GM03348 (cell line): ENCODE results near the gene RNF166.

Experiments used
- DNase-seq: peaks from one replicate; pipeline ENCODE4 v3.0.0; 2012; ENCODE audit warnings: low spot score

The RNF166 gene

DNA sequence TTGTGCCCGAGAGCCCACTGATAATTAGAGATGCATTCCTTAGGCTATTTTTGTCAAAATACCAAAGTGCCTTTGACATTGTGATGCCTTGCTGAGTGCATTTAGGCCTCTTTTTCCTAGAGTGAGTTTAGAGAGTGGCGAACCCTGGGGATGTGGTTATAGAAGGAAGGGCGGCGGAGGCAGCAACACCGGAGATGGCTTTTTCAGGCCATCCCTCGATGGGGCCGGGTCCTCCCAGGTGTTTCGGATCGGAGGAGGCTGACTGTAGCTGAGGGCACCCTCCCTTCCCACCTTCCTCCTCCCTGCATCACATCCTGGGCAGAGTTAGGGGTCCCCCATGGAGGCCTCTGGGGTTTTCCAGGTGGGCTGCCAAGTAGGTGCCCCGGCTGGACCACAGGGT is 13.3 kb downstream of the RNF166 start:
- DNase-seq: no peak

DNA sequence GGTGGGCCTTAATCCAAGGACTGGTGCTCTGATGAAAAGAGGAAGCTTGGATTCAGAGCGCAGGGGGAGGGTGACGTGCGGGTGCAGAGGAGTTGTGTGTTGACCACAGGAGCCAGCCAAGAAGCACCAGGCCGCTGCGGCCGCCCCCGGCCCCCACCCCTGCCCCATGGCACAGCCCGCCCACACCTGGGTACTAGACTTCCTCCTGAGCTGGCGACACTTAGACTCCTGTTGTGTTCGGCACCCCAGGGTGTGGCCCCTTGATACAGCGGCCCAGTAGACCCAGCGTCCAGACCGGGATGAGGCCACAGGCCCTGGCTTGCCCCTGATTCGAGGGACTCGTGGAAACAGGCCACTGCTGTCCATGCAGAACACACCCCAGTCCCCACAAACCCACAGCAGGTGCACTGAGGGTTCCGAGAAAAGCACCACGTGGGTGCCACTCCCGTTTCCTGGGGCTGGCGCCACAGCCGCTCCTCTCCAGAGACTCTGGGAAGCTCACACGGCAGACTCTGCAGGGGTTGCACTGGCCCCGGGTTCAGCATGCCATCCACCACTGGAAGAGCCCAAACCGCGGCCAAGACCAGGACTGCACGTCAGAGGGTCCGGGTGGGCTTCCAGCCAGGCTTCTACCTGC is 14.2 kb downstream of the RNF166 start:
- no peak for DNase-seq

DNA sequence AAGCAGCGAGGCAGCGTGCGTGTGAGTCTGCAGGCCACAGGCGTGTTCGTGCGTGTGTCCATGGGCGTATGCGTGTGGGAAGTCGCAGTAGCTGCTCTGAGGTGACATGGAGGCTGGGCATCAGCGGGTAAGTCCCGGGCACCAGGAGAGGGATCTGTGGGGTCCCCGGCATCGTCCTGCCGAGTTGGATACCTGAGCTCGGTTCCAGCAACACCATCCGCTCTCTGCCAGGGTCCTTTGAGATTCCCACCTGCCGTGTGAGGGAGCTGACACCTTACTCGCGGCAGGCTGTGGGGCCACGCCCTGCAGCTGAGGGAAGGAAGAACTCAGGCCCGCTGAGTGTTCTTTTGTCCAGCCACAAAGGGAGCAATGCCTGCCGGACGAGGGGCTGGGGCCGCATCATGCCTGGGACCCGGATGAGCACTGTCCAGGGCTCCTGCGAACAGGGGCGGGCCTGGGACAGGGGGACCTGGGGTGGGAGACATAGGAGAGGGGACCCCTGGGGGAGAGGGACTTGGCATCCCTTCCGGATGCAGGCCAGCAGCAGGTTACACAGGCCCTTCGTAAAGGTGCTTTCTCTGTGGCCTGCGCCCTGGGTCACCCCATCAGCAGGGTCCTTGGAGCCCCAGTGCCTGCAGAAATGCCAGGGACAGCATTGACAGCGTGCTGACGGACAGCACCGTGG is 14.9 kb downstream of the RNF166 start:
- no peak for DNase-seq

DNA sequence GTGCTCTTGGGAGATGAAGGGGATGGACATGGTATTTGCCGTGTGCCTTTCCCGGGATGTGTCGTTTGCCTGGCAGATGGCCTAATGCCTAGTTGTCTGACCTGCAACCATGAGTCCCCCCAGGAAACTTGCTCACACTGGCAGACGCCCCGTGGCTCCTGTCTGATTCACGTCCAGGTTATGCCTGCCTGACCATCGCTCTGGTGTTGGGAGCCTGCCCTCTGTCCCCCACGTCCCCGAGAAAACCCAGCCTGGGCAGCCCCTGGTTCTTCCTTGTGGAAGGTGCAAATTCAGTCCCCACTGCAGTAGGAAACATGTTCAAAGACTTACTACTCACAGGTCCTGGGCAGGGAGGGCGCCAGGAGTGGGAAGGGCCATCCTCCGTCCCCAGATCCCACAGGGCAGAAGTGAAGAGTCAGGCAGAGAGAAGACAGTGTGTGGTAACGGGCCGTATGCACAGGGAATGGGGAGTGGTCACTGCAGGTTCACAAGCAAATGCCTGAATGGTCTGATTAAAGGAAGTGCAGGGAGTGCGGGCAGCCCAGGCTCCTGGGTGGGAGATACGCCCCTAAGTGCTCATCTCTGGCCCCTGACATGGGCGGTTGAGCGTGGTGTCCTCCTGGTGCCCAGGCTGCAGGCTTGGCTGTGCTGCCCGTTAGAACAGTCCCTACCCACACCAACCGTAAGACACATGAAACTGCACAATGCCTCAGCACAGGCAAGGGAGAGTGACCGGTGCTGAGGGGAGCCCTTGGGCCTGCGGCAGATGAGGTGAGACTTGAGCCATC is 15.7 kb downstream of the RNF166 start:
- no peak for DNase-seq

DNA sequence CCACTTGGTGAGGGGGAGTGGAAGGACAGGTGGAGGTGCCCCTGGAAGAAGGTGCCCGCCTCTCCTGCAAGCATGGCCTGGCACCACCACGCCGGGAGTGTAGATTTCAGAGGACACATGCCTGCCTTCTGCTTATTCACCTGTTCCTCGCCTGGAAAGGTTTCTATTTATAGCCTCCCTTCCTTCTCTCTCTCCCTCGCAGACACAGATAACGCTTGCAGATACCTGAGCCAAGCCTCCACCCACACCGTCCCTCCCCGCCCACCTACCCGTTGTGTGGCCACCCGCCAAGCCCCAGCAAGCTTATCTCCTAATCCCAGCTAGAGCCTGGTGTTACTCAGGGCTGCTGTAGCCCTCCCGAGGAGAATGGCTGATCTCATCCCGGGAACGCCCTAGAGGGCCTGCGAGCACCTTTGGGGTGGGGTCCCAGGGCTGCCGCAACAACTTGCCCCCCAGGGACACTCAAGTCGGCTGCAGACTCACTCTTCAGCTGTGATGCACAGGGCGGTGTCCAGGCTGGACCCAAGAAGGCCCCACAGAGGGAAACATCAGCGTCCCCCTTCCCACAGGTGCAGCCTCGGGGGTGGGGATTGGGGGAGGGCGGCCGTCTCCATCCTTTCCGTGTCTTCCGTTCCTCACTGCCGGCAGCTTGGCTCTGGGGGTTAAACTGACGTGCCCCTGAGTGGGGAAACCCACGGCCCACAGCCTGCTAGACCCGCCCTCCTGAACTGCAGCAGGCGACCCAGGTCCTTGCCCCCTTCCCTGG is 18.0 kb downstream of the RNF166 start:
- DNase-seq: no peak

DNA sequence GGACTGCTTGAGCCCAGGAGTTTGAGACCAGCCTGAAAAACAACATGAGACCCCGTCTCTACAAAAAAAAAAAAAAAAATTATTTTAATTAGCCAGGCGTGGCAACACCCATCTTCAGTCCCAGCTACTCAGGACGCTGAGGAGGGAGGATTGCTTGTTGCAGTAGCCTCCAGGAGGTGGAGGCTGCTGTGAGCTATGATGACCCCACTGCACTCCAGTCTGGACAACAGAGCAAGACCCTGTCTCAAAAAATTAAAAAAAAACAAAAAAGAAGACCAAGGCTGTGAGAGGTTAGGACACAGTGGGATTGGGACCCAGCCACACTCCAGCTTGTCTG is 18.6 kb downstream of the RNF166 start:
- no peak for DNase-seq

DNA sequence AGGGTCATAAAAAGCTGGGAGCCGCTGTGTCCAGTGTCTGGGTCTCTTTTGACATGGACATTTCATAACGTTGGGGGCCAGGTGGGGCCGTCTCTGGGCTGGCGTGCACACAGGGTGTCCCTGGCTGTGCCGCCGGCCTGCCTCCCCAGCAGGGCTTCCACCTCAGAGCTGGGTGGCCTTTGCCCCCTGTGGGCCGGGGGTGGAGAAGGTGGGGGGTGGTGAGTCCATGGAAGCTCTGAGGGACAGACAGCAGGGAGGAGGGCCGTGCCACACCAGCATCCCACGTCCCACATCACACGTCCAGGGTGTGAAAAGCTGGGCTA is 19.0 kb downstream of the RNF166 start:
- no peak for DNase-seq

DNA sequence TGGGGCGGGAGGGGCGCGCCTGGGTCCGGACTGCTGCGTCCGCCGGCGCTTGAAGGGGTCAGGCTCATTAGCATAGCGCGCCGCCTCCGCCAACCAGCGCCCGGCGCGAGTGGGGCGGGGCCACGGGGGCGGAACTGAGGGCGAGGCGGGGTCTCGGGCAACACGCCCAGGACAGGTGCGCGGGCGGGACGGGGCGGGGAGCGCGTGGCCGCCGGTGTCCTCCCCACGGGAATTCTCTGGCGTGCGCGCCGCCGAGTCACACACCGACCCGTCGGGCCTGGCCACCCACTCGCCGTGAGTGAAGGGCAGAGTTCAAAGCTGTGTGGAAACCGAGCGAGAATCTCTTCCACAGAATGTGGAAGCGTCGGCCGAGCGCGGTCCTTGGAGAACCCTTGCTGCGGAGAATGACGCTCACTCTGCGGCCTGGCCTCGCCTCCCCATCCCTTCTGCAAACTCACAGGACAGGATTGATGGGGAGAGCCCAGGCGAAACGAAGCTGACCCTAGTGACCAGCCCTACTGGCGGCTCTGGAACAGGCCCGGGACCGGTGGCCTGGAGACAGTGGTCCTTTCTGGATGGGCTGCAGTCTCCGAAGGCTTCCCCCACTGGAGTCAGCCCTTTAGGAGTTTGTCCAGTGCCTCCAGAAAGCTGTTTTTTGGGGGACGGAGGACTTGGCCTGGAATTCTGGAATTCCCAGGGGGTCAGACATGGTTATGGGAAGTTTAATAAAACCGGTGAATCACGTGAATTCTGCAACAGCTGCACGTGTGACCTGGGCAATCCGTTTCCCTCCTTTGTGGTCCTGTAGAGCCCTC is 19.6 kb downstream of the RNF166 start, which contains the start of gene SNAI3:
Gene SNAI3 (minus strand): TSS at position 69 of the 815 bp plus-strand sequence. CDS start 101 bp downstream, outside the sequence.
- peak; percentile 86 for DNase-seq

DNA sequence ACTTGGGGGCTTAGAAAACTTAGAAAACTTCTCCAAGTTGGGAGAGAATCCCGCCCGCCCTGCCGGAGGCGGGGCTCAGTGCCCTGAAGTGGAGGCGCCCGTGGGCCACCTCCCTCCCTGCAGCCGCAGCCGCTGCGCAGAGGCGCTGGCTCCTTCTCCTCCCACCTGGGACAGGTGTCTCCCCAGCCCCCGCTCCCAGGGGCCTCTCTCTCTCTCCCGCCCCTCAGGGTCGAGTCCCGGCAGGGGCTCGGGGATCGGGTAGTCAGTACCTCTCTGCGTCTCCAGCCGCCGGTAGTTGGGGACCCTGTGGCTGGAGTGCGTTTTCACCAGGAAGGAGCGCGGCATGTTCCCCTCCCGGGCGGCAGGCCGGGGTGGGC is 20.2 kb downstream of the RNF166 start:
- DNase-seq: peak; percentile 53

DNA sequence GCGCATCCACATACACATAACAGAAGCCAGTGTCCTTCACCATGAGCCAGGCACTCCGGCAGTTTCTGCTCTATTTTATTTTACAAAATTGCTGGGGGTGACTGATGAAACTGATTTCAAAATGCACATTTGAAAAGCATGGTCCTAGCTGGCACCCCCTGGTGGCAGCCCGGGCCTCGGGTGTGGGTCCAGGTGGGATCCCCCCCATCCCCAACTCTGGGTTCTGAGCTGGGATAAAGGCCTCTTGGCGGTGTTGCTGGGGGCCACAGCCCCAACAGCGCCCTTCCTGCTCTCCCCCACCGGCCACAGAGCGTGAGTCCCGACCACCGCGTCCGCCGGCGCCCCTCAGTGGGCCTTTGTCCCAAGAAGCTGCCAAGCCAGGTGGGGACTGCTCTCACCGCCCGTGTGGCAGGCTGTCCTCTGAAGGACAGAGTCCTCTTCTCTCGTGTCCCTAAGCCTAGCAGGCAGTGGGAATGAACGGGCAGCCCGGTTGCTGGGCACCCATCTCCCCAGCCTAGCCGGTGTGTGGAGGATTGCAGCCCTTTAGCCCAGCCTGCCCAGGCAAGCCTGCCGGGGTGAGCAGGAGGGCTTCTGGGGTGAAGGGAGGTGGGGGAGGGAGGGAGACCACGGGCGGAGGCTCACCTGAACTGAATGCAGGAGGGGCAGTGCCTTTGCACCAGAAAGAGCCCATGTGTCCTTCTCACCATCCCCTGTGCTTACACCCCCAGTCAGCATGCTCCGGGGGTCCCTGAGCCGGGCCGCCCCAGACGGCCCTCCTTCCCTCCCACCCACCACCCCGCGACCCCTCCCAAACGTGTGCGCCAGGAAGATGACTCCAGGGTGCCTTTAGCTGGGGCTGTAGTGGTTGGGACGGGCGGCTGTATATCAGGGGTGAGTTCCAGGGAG is 20.8 kb downstream of the RNF166 start:
- DNase-seq: peak; percentile 88

DNA sequence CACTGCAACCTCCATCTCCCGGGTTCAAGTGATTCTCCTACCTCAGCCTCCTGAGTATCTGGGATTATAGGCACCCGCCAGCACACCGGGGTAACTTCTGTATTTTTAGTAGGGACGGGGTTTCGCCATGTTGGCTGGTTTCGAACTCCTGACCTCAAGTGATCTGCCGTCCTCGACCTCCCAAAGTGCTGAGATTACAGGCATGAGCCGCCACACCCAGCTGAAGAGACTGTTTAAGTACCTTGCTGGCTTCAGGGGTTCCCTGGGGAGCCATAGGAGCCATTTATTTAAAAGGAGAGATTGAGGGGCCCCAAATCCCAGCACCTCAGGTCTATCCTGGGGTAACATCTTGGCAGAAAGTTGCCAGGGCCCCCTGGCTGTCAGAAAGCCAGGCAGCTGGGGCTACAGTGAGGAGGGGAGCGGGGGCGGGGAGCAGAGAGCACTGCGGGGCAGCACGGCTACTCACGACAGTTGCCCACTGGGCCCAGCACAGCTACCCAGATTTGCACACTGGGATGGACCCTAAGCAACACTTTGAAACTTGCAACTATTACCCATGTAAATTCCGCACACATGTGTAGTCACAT is 21.5 kb downstream of the RNF166 start:
- DNase-seq: no peak

DNA sequence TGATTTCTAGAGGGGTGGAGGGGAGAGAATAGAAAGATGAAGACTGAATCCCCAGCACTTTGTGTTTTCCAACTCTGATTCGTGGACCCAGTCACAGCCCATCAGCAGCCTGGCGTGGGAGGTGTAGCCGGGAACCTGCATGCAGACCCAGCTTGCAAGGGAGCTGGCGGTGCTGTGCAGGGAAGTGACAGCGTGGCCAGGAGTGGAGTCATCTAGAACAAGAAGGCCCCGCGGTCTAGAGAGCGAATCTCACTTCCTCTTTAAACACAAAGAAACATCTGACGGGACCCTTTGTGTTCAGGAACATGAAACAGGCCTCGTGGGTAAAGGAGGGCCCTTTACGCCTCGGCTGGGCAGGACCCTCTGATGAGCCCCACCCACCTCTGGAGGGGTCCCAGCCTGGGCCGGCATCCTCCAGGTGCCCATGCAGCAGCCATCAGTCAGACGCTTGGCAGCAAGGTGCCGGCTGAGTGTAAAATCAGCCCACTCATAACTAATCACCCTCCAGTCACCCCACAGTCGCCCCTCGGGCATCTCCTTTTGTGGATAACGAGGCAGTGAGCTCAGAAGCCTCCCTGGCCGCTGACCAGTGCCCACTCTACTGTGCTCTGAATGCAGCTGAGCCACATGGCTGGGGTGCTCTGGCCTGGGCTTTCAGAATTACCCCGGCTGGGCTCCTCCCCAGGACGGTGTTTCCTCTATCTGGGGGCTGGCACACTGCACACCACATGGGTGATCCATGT is 24.3 kb downstream of the RNF166 start:
- DNase-seq: no peak

DNA sequence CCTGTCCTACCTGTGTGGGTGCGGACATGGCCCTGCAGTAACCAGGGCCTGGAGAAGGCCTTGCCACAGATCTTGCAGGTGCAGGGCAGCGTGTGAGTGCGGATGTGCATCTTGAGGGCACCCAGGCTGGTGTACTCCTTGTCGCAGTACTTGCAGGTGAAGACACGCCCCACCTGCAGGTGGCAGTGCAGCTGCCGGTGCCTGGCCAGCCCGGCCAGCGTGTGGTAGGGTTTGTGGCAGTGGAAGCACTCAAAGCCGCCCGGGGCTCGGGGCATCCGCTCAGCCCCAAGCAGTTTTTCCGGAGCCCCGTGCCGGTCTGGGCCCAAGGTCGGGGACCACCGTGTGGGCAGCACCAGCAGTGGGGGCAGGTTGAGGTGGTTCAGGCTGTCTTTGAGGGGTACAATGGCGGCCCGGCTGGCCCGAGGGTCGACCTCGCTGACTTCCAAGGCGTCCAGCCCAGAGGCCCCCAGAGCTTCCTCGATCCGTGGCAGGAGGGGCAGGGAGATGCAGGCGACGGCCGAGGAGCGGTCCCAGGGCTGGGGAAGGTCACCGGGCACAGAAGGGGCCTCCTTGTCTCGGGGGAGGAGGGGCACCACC is 25.0 kb downstream of the RNF166 start:
- DNase-seq: no peak

DNA sequence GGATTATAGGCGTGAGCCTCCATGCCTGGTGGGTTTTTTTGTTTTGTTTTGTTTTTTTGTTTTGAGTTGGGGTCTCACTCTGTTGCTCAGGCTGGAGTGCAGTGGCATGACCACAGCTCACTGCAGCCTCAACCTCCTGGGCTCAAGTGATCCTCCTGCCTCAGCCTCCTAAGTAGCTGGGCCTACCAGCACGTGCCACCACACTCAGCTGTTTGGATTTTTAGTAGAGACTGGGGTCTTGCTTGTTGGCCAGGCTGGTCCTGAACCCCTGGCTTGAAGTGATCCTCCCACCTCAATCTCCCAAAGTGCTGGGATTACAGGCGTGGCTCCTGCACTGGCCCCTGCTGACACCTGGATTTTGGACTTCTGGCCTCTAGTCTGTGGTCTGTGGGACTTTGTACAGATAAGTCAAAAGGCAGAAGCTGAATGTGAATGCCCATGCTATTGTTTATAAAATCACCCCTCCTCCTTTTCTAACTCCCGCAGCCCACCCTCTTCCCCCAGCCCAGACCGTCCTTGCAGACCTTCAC is 25.6 kb downstream of the RNF166 start:
- no peak for DNase-seq

DNA sequence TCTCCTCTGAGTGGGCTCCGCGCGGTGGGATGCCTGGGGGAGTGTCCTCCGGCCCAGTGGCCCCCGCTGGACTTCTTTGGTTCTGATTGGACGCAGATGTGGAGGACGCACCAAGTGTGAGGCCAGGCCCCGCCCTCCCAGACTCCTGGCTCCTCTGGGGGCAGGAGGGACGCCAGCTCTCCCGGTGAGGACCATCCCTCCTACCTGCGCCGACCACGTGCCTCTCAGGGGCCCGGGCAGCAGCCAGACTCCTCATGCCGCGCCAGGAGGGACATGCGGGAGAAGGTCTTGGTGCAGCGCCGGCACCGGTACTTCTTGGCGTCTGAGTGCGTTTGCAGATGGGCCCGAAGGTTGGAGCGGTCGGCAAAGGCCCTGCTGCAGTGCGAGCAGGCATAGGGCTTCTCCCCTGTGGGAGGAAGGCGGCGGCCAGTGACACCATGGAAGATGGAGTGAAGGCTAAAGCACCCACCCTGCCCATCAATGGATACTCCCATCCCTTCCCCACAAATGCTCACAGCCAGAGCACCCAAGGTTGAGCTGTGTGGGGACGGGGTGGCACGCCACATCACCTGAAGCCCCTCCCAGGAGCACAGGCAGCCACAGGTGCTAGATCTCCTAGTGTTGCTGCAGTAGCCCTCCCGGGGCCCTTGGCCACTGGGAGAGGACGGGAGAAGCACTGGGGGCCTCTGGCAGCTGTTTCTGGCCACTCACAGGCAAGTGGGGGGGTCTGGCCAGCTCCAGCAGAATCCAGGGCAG is 27.8 kb downstream of the RNF166 start:
- no peak for DNase-seq

DNA sequence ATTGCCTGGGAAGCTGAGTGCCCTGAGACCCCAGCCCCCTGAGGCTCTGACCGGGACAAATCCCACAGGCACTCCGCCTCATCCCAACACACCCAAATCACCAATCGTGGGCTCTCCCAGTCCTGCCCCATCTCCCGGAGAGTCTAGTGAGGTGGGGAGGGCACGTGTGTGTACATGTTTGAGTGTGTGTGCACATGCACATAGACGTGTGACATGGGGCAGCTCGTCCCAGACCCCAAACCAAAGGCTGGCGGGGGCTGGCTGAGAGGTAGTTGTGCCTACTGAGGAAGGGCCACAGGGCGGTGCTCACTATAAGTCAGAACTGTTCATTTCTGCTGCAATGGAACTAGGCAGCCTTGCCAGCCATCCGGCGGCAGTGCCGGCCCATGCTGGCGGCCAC is 28.5 kb downstream of the RNF166 start:
- DNase-seq: no peak

DNA sequence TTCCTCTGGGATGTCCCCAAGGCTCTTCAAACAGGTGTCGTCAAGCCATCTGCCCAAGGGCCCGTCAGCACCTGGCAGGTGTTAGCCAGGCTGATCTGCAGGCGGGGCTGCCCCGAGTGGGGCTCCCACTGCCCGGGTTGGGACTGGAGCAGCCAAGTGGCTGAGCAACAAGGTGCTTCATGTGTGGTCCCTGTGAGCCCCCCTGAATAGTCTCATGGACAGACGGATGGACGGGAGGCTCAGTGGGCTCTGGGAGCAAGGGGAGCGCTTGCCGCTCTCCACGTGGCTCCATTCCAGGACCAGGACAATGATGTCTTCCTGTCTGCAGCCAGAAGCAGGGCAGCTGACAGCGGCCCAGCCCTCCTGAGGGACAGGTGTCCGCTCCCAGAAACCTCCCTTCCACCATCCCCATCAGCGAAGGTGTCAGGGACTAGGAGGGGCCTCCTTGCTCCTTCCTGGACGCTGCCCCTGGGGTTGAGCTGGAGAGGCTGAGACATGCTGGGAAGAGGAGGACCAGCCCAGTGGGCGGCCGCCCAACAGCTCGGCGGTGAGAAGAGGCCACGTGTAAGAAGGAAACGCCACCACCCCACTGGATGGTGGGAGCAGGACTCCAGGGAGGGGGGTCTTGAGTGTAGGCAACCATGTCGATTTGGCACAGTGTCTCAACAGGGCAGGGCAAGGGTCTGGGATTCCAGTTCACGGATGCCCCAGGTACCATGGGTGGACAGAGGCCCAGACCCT is 29.5 kb downstream of the RNF166 start:
- no peak for DNase-seq
